Lower leg skin (tissue), 4 donors: ENCODE results near the gene KCNJ6. TPM values are rescaled to one million over a fixed set of nuclear protein-coding genes. Genes with fewer than 3 reads are reported as not detected.

Experiments used
- DNase-seq, 2 donors: peaks; one replicate each; pipeline ENCODE4 v3.0.0-alpha.2; 2019; ENCODE audit warnings: low spot score in 2 of 2
- H3K4me3 ChIP-seq: fragments of 200-600 bp; sonication (generic); 2 replicates; pipeline ENCODE4 v1.5.1; 2017; ENCODE audit warnings: mild to moderate bottlenecking, low read depth; ENCODE audit not compliant: poor library complexity, severe bottlenecking
- POLR2A ChIP-seq, 2 donors: fragments of 450-650 bp; IDR thresholded peaks; one replicate each; pipeline ENCODE4 v1.6.1; 2016 to 2017; ENCODE audit warnings: antibody characterized with exemption in 2 of 2, mild to moderate bottlenecking in 1 of 2, moderate library complexity in 1 of 2
- WGBS, 2 donors: methylation state at CpG; one replicate each; pipeline ENCODE4 v1.1.5; 2018; 5-methylcytosine and 5-hydroxymethylcytosine counted together
- intact Hi-C: fragments of 100-400 bp; cut with DNase I; formaldehyde crosslinking; loops from one replicate; pipeline ENCODE4 v1.15.0; 2023; ENCODE audit warnings: low total_unique reads
- total RNA-seq, 4 donors: library from RNA; depleted of rRNA; stranded (reverse); fragments of >200 nt; gene quantifications; one replicate each; pipeline ENCODE4 v1.1.0, GENCODE V29; 2016
- TF ChIP-seq, protein P1 (sequence below), 3 donors: fragments of 450-650 bp; IDR thresholded peaks; one replicate each; pipeline ENCODE4 v1.5.1; 2016; ENCODE audit warnings: antibody characterized with exemption in 3 of 3, mild to moderate bottlenecking in 3 of 3, moderate library complexity in 2 of 3

Gene KCNJ6
- total RNA-seq, 4 donors from 2014 or later = 0.04 TPM; not detected in 3

DNA sequence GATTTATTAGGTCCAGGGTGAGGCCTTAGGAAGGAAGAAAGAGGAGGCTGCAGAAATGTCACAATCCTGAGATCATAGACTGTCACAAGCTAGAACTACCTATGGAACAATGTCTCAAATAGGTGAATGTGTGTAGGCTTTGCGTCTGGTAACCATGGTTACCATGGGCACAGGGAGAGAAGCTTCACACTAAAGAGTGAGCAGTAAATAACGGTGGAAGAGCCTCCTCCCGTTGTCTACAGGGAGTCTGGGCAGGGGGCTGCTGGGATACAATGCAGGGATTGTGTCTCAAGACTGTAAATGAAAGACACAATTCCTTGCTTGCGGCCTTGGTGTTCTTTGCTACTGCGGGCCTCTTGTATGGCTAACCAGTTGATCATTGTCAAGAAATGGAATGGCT lies 28.2 kb upstream of the KCNJ6 start:
- H3K4me3 ChIP-seq = no peak overlapping the region
- intact Hi-C loops = no loop called here
- DNase-seq = no peak
- WGBS, 2 donors = 63 to 79% methylated on average over 5 of the region's 5 CpGs
- TF ChIP-seq, protein P1, sequence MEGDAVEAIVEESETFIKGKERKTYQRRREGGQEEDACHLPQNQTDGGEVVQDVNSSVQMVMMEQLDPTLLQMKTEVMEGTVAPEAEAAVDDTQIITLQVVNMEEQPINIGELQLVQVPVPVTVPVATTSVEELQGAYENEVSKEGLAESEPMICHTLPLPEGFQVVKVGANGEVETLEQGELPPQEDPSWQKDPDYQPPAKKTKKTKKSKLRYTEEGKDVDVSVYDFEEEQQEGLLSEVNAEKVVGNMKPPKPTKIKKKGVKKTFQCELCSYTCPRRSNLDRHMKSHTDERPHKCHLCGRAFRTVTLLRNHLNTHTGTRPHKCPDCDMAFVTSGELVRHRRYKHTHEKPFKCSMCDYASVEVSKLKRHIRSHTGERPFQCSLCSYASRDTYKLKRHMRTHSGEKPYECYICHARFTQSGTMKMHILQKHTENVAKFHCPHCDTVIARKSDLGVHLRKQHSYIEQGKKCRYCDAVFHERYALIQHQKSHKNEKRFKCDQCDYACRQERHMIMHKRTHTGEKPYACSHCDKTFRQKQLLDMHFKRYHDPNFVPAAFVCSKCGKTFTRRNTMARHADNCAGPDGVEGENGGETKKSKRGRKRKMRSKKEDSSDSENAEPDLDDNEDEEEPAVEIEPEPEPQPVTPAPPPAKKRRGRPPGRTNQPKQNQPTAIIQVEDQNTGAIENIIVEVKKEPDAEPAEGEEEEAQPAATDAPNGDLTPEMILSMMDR (IDR thresholded peaks at IDR 0.05) = no peak
- TF ChIP-seq POLR2A (IDR thresholded peaks at IDR 0.05) = no peak

DNA sequence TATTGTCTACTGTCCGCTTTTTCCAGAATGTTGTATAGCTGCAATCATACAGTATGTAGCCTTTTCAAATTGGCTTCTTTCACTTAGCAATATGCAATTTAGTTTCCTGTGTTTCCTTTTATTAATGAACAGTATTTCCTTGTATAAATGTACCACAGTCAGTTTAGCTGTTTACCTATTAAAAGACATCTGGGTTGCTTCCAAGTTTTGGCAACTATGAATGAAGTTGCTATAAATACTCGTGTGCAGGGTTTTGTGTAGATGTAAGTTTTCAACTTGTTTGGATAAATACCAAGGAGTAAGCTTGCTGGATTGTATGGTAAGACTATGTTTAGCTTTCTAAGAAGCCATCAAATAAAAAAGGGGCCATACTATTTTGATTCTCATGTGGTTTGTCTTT lies 24.4 kb upstream of the KCNJ6 start:
- TF ChIP-seq, protein P1 (IDR thresholded peaks at IDR 0.05) = no peak
- TF ChIP-seq POLR2A (IDR thresholded peaks at IDR 0.05) = no peak
- intact Hi-C loops = no loop called here
- no peak for DNase-seq
- H3K4me3 ChIP-seq = no peak overlapping the region
- 45 to 46% methylated on average over 2 of the region's 2 CpGs for WGBS, 2 donors

DNA sequence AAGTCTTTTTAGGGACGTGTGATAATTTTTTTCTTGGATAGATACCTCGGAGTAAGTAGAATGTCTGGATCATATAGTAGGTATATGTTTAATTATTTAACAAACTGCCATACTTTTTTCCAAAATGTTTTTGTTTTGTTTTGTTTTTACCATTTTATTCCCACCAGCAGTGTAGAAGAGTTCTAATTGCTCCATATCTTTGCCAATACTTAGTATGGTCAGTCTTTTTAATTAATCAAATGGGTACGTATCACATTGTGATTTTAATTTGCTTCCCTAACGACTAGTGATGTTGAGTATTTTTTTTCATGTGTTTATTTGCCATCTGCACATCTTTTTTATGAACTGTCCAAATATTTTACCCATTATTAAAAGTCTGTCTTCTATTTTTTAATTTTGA lies 23.6 kb upstream of the KCNJ6 start:
- intact Hi-C loops = no loop called here
- DNase-seq = no peak
- WGBS, 2 donors = 87 to 88% methylated on average over 4 of the region's 4 CpGs
- no peak for TF ChIP-seq POLR2A (IDR thresholded peaks at IDR 0.05)
- H3K4me3 ChIP-seq = no peak overlapping the region

DNA sequence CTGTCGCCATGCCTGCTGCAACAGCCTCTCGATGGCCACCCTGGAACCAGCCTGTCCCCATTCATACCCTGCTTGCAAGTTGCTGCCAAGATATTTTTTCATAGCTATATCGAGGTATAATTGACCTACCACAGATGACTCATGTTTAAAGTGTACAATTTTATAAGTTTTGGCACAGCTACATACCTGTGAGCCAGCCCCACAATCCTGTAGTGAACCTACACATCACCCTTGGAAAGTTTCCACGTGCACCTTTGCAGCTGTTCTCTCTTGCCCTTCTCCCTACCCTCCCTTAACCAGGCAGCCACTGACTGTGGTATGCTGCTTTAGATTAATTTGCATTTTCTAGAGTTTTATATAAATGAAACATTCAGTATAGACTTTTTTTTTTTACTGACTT lies 23.0 kb upstream of the KCNJ6 start:
- DNase-seq = no peak
- intact Hi-C loops = no loop called here
- TF ChIP-seq POLR2A (IDR thresholded peaks at IDR 0.05) = no peak
- TF ChIP-seq, protein P1 (IDR thresholded peaks at IDR 0.05) = no peak
- no peak overlapping the region for H3K4me3 ChIP-seq
- WGBS, 2 donors = 49 to 62% methylated on average over 4 of the region's 4 CpGs

DNA sequence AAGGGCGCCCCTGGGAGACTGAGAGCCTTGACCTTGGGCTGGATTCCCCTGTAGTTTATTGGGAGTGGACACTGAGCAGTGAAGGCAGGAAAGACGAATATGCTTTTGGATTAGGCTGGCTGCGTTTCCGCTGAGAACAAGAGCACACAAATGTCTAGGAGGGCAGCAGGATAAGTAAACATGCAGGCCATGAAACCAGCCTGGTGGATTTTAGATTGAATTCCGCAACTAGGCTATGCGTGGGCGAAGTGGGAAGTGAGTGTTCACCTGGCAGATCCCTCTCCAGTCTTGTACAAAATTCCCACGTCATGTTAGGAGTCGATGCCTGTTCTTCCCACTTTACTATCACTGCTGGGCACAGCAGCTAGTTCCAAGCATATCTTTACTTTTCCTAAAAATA lies 21.4 kb upstream of the KCNJ6 start:
- intact Hi-C loops = no loop called here
- H3K4me3 ChIP-seq = no peak overlapping the region
- TF ChIP-seq, protein P1 (IDR thresholded peaks at IDR 0.05) = no peak
- TF ChIP-seq POLR2A (IDR thresholded peaks at IDR 0.05) = no peak
- WGBS, 2 donors = 75 to 79% methylated on average over 9 of the region's 9 CpGs
- DNase-seq = no peak

DNA sequence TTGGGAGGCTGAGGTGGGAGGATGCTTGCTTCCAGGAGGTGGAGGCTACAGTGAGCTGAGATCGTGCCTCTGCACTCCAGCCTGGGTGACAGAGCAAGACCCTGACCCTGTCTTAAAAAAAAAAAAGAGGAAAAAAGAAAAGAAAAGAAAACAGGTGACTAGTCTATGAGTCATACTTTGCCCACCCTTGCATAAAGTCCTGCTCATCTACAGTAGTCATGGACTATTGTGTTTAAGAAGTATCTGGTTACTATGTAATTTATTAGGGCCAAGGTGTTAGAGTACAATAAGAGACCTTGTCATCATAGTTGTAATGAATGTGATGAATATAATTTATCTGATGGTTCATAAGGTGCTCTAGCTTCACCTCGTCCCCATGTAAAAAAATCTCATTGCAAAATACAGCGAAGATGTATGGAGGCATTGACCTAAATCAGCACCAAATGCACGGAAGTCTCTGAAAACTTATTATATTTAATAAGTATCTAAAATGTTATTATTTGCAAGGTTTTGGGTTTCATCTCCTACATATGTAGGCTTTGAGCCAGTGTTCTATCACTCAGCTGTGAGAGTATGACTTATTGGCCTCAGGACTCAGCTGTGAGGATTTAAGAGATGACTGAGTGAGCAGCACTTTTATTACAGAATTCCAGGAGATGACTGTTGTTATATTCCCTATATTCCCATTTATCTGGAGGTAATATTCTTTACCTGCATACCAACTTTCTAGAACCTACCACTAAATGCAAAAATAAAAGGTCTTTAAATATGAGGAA lies 19.9 kb upstream of the KCNJ6 start:
- TF ChIP-seq, protein P1 (IDR thresholded peaks at IDR 0.05) = no peak
- TF ChIP-seq POLR2A (IDR thresholded peaks at IDR 0.05) = no peak
- intact Hi-C loops = no loop called here
- H3K4me3 ChIP-seq = no peak overlapping the region
- DNase-seq = no peak
- WGBS, 2 donors = 85 to 89% methylated on average over 4 of the region's 4 CpGs
